Stimulated activated CD4-positive, alpha-beta T cell treated with anti-CD3 and anti-CD28 coated beads, TNF-alpha, amount 100 ng/mL, for 48 hours (primary cell): ENCODE results near the gene CTDP1.
"Not testable (repeated sequence)": the region's sequence is repeated elsewhere in the genome, so short reads cannot be mapped to it uniquely, and the experiment has no call there.

ENCODE experiments used
- DNase-seq, 3 donors: peaks; one replicate each; pipeline ENCODE4 v3.0.0-alpha.2; 2020; ENCODE audit warnings: low read depth in 3 of 3

CTDP1 gene

DNA sequence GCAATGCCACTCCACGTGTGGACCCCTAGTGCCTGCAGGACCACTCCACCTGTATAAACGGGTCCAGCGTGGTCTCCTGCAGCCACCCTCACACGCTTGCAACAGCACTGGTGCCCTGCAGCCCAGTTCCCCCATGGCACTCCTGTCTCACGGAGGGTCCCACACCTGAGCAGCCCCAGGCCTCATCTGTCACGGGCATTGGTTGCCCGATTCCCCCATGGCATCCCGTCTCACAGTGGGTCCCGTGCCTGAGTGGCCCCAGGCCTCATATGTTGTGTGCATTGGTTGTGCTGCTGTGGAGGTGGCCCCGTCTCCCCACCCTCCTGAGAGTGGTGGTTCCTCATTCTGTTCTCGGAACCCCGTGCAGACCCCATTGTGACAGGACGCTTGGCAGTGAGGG is 43.4 kb downstream of the CTDP1 start:
- no peak for DNase-seq

DNA sequence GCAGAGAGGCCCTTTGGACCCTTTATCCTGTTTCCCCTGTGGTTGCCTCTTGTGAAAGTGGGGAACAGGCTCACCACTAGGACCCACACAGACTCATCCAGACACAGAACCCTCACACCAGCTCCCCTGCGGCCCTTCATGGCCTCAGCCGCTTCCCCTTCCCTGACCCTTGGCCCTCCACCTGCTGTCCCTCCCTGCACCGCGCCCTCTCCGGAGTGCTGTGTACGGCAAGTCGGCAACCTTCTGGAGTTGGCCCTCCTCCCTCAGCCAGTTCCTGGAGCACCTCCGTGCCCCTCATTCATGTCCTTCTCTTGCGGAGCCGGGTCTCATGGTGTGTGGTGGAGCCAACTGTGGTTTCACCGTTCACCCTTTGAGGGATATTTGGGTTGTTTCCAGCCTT is 44.0 kb downstream of the CTDP1 start:
- no peak for DNase-seq

DNA sequence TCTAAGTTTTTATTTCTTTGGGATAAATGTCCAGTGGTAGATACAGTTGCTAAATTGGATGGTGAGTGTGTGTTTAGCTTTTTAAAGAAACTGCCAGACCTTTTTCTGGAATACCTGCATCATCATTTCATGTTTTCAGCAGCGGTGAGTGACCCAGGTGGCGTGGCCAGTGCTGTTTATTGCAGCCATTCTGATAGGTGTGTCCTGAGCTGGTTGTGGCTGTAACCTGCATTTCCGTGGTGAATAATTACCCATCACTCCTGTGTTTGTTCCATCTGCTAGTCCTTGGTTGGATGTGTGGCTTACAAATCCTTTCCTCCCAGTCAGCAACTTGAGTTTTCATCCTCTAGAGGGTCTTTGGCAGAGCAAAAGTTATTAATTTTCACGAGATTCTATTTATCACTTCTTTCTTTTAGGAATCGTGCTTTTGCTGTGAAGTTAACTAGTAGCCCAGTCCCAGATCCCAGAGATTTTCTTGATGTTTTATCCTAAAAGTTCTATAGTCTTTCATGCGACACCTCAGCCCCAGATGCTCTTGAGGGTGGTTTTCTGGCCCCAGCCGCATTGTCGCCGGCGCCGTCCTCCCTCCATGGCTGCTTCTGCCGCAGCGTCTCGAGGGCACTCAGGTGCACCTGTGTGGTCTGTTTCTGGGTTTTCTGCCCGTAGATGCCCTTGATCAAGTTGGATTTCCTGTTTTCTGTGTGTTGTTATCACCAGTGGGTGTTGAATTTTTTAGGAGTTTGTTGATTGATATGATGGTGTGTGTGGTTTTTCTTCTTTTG is 44.9 kb downstream of the CTDP1 start:
- no peak for DNase-seq

DNA sequence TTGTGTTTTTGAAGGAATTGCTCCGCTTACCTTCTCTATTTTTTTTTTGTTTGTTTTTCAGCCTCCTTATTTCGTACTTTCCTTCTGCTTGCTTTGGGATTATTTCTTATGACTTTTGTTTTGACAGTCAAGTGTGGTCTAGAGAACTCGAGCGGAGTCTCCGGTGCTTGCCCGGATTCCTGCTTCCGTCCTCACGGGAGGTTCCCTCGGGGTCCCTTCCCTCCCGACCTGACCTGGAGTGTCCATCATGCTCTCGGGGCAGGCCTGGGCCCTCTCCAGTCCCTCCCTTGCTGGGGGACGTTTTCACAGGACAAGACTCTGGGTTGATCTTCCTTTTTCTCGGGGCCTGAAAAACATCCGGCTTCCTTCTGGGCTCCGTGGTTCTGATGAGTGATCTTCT is 45.9 kb downstream of the CTDP1 start:
- DNase-seq, result no peak

DNA sequence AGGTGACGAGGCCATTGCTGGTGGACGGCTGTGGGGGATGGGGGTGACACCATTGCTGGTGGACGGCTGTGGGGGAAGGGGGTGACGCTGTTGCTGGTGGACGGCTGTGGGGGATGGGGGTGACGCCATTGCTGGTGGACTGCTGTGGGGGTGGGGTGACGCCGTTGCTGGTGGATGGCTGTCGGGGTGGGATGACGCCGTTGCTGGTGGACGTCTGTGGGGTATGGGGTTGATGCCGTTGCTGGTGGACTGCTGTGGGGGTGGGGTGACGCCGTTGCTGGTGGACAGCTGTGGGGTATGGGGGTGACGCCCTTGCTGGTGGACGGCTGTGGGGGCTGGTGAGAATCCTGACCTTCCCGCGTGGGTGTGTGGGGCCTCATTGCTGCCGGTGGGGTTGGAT is 47.1 kb downstream of the CTDP1 start:
- no peak for DNase-seq

DNA sequence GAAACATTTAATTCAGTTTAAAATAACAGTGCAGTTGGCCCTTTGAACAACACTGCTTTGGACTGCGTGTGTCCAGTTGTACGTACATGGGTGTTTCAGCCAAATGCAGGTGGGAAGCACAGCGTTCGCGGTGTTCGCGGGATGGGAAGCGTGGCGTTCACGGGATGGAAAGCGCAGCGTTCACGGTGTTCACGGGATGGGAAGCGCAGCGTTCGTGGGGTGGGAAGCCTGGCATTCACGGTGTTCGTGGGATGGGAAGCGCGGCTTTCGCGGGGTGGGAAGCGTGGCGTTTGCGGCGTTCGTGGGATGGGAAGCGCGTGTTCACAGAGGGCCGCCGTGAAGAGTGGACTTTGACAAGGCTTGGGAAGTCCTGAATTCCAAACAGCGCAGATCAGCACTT is 47.6 kb downstream of the CTDP1 start:
- no peak for DNase-seq

DNA sequence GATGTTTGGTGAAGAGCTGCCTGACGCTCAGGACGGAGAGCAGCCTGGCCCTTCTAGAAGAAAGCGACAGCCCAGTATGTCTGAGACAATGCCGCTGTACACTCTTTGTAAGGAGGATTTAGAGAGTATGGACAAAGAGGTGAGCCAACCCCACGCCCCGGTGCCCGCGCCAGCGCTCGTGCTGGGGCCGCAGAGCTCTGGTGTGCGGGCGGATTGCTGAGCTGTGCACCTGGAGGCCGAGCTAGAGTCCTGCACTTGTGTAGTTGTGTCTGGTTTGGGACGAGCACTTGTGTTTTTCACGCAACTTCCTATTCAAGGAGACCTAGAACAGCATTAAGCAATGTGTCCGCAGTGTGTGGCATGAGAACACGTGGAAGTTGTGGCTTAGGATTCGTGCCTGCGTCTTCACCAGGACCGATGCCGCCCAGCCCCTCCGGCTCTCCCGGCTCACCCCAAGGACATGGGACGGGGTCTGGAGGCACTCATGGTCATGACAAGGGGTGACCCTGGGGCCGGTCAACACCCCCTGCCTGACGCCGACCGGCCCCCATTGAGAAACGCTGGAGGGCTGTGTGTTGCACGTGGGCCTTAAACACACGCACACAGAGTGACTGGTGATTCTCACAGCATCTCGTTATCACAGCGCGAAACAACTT is 49.5 kb downstream of the CTDP1 start:
- no peak for DNase-seq

DNA sequence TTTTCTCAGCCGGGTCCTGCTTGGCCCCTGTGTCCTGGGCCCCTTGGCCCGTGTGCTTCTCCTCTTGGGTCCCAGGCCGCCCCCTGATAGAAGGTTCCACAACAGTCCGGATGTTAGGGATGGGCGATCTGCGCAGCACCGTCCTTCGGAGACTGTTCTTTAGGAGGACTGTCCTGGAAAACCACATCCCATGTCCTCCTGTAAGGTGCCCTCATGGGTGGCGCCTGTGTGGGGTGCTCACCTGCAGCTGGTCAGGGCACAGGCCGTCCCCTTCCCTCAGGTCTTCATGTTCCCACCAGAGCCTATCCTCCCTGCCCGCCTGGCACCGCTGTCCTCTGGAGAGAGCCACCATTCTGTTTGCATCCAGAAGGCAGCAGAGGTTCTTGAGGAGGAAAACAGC is 50.0 kb downstream of the CTDP1 start:
- no peak for DNase-seq

DNA sequence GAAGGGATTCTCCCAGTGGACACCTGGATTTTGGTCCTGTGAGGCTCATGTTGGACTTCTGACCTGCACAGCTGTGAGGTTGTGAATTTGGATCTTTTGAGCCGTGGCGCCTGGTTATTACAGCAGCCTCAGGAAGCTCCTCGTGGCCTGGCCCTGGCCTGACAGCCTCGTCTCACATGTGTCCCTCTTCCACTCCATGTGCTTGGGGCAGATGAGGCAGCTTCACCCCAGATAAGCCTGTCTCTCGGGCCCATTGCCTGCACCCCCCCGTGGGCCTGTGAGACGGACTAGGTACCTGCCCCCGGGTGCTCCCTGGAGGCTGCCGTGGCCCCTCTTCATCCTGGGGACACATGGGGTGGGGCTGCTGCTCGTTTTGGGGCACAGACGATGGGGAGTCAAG is 51.2 kb downstream of the CTDP1 start:
- DNase-seq, result no peak

DNA sequence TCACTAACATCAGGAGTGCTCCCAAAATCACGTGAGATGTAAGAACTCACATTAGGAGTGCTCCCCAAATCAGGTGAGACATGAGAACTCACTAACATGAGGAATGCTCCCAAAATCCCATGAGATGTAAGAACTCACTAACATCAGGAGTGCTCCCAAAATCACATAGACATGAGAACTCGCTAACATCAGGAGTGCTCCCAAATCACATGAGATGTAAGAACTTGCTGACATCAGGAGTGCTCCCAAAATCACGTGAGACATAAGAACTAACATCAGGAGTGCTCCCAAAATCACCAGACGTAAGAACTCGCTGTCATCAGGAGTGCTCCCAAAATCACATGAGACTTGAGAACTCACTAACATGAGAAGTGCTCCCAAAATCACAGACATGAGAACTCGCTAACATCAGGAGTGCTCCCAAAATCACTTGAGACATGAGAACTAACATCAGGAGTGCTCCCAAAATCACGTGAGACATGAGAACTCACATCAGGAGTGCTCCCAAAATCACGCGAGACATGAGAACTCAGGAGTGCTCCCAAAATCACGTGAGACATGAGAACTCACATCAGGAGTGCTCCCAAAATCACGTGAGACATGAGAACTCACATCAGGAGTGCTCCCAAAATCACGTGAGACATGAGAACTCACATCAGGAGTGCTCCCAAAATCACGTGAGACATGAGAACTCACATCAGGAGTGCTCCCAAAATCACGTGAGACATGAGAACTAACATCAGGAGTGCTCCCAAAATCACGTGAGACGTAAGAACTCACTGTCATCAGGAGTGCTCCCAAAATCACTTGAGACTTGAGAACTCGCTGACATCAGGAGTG is 52.5 kb downstream of the CTDP1 start:
- DNase-seq, result not testable (repeated sequence)

DNA sequence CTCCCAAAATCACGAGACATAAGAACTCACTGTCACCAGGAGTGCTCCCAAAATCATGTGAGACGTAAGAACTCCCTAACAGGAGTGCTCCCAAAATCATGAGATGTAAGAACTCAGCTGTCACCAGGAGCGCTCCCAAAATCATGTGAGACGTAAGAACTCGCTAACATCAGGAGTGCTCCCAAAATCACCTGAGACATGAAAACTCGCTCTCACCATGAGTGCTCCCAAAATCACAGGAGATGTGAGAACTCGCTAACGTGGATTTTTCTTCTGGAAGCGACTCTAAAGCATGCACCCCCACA is 53.1 kb downstream of the CTDP1 start:
- DNase-seq, result no peak

DNA sequence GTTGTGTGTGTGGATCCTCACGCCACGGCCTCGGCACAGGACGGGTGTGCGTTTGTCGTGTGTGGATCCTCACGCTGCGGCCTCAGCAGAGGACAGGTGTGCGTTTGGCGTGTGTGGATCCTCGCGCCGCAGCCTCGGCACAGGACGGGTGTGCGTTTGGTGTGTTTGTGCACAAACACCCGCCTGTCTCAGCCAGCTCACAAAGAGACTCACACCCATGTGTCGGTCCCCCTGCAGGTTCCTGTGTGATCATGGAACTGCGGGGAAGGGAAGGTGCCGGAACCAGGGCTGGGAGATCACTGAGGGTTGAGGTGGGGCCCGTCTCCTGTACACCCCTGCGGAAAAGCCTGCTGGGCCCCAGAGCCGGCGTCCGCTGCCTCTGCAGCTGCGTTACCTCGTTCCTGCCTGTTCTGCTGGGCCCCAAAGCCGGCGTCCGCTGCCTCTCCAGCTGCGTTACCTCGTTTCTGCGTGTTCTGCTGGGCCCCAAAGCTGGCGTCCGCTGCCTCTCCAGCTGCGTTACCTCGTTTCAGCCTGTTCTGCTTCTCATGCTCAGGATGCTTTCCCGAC is 53.6 kb downstream of the CTDP1 start:
- no peak for DNase-seq

DNA sequence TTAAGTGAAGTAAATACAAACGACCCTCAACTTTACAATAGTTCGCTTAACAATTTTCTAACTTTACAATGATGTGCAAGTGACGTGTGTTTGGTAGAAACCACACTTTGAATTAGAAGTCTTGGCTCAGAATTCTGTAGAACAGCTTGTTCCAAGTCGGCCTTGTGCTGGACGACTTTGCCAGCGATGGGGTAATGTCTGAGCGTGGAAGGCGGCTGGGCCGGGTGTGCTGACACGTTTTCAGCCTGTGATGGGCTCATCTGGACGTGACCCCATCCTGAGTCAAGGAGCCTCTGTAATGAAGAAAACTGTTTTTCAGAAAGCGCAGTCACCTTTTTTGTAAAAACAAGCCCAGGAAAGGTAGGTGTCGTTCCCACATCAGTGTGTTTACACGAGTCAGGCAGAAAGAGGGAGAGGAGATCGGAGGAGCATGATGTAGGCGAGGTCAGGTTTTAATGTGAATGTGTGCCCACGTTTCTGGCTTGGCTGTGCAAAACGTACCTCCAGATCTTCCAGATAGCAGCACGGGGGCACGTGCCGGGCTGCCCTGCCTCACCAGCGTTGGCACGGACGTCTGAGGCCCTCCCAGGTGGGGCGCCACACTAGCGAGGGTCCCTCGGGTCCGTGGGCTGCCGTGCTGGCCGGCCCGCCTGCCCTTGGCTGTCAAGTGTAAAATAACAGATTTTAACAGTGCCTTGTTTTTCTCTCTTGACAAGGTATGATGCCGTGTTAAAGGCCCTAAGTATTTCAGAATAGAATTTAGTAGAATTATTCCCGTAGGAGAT is 54.6 kb downstream of the CTDP1 start:
- DNase-seq, result no peak

DNA sequence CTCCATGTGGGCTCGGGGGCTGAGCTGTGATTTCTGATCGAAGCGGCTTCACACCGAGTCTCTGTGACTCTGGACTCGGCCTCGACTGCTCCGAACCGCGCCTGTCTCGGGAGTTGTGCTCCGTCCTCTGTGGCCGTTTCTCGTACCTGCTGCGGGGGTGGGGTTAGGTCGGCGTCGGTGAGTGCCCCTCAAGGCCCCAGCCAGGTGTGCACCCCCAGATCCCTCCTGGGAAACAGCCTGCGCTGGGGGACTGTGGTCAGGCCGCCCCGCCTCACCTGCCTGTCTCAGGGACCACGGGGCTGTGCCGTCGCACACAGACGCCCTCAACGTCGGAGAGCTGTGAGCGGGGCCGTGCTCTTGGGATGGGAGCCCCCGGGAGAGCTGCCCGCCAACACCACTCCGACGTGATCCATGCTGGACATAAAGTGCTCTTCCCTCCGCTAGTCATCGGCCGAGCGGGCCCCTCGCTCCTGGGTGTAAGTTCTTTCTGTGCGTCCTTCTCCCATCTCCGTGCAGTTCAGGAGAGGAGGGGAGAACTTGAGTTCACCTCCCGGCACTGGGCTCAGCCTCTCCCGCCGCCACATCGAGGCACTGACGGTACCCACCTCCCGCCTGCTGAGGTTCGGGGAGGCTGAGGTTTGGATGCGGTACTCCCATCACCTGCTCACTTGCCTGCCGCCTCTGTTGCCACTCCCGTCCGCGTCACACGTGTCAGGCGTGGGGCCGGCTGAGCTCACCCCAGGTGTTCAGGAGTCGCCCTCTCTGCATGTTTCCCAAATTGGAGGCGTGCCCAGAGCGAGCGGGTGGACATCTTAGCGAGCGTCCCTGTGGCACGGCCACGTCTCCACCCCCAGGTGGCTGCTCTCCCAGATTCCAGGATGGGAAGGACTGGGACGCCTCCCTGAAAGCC is 55.7 kb downstream of the CTDP1 start:
- no peak for DNase-seq

DNA sequence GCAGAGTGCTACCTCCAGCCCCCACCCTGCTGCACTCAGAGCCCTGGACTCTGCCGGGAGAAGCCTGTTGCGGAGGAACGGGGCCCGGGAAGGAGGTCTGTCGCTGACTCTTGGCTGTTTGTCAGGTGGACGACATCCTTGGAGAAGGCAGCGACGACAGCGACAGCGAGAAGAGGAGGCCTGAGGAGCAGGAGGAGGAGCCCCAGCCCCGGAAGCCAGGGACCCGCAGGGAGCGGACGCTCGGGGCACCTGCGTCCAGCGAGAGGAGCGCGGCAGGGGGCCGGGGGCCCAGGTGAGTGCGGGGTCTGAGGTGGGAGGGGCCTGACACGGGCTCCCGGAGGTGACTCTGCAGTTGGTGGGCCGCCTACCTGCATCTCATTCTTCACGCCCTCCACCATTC is 56.6 kb downstream of the CTDP1 start:
- DNase-seq, result no peak

DNA sequence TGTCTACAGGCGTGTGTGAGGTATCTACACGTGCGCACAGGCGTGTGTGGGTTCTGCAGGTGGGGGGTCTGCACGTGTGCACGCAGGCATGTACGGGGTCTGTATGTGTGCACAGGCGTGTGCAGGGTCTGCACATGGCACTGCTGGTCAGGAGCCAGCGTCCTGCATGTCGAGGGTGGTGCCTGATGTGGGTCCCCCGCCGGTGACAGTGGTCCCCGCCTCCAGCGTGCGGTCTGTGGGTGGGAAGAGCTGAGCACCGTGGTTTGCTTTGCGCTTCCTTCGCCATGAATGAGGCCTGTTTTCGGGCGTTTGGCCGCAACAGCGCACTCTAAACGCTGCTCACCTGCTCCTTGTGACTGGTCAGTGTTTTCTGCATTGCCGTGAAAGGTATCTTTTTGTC is 57.2 kb downstream of the CTDP1 start:
- DNase-seq, result no peak

DNA sequence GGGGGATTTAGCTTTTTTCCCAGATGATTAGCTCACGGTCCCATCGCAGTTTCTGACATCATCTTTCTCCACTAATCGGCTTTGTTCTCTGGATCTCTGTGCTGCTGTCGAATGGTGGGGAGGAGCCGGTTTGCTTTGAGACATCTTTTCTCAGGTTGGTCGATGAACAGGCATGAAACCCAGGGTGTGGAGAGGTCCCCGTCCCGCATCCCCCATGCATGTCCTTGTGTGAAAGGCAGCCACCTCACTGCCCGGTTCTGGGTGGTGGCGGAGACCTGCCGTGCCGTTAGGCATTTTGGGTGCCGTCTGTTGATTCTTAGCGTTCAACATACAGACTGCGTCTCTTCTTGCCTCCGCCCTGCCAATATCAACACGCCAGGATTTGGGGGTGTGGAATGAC is 57.8 kb downstream of the CTDP1 start:
- DNase-seq, result no peak

DNA sequence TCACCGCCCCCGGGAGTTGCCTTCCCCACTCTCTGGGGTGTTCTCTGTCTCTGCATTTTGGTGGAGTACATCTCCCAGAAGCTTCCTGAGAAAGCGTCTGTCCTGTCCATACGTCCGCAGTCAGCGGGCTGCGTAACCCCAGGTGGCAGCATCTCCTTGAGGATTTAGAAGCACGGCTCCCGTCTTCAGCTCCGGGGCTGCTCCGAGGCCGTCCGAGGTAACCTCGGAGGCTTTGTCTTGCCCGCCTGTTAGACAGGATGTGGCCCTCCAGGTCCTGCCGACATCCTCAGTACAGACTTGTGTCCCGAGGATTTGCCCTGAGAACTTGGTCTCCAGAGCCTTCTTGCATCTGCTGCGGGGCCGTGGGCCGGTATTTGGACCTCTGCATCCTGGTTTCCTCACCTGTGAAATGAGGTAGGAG is 58.4 kb downstream of the CTDP1 start:
- DNase-seq, result no peak

DNA sequence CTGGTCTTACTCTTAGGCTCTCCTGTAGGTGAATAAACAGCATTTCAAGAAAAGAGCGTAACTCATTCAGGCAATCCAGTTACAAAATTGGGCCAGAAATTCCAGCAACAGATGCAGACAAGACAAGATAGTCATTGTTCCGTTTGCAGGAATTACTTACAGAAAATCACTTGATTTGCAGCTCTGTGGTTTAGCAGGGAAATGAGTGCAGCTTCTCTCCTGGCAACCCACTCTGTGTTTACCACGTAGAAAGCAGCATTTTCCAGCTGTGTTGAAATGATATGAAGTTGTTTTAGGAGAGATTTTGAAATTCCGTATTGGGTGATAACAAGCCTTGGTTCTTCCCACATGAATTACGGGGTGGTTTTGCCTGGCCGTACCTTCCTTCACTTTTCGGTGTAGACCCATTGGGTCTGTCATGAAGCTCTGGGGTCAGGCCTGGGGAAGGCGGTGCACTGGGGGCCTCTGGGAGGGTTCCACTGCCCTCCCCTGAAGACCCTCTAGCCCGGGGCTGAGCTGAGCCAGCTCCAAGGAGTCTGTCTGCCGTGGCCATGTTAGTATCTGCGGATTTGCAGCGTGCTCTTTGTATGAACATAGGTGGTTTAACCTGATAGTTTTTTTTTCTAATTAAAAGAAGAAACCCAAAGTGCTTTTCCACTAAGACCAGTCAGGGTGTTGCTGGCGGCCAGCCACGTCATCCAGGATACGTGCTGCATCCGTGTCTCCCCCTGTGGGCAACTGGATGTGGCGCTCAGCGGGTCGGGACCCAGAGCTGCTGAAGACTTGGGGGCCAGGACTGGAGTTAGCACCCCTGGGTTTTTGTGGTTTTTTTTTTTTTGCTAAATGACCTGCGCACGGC is 59.2 kb downstream of the CTDP1 start:
- DNase-seq, result no peak

DNA sequence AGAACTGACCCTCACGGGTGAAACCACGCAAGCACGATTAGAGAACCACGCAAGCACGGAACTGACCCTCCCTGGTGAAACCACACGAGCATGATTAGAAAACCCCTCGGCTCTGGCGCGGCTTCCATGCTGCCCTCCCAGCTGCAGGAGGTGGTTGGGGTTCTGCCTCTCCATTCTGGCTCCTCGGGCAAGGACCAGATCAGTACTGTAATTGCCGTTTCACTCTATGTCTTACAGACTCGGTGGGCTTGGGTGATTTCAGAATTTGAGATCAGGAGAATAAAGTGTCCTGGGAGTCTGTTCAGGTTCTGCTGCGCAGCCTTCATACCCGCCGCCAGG is 59.8 kb downstream of the CTDP1 start:
- DNase-seq, result no peak
